HepG2 (cell line): Measurements from ENCODE around the gene THADA. TPM values are rescaled to one million over a fixed set of nuclear protein-coding genes. Genes with fewer than 3 reads are reported as not detected.

Source experiments
- KDM1A ChIP-seq: IDR thresholded peaks from 2 replicates; pipeline ENCODE4 v1.6.1; 2016; ENCODE audit warnings: missing compliant biosample characterization
- KLF13 ChIP-seq: sonication (generic); formaldehyde crosslinking; IDR thresholded peaks from 2 replicates; pipeline ENCODE4 v1.4.0; 2020; ENCODE audit warnings: mild to moderate bottlenecking, missing genetic modification reagents
- MLLT10 ChIP-seq: sonication (generic); formaldehyde crosslinking; IDR thresholded peaks from 2 replicates; pipeline ENCODE4 v1.4.0; 2020; ENCODE audit warnings: missing genetic modification reagents
- RBAK ChIP-seq: sonication (generic); formaldehyde crosslinking; IDR thresholded peaks from 2 replicates; pipeline ENCODE4 v1.5.1; 2020; ENCODE audit warnings: mild to moderate bottlenecking, missing genetic modification reagents
- RNF2 ChIP-seq: fragments of 450-650 bp; conservative IDR thresholded peaks from 2 replicates; pipeline ENCODE4 v1.6.1; 2016; ENCODE audit warnings: low read depth
- SNAPC4 ChIP-seq: sonication (generic); formaldehyde crosslinking; IDR thresholded peaks from 2 replicates; pipeline ENCODE4 v1.4.0; 2020; ENCODE audit warnings: mild to moderate bottlenecking, missing genetic modification reagents
- SP140L ChIP-seq: sonication (generic); formaldehyde crosslinking; IDR thresholded peaks from 2 replicates; pipeline ENCODE4 v1.4.0; 2020; ENCODE audit warnings: missing genetic modification reagents, borderline replicate concordance
- ZBTB4 ChIP-seq: sonication (generic); formaldehyde crosslinking; IDR thresholded peaks from 2 replicates; pipeline ENCODE4 v1.4.0; 2020; ENCODE audit warnings: missing genetic modification reagents, mild to moderate bottlenecking, borderline replicate concordance
- ZNF292 ChIP-seq: sonication (generic); formaldehyde crosslinking; IDR thresholded peaks from 2 replicates; pipeline ENCODE4 v1.8.1; 2022; ENCODE audit warnings: mild to moderate bottlenecking, low read depth, missing genetic modification reagents, borderline replicate concordance
- ZNF543 ChIP-seq: sonication (generic); formaldehyde crosslinking; IDR thresholded peaks from 2 replicates; pipeline ENCODE4 v1.4.0; 2020; ENCODE audit warnings: mild to moderate bottlenecking, missing genetic modification reagents
- ZNF557 ChIP-seq: sonication (generic); formaldehyde crosslinking; IDR thresholded peaks from 2 replicates; pipeline ENCODE4 v1.4.0; 2020; ENCODE audit warnings: missing genetic modification reagents
- ZNF703 ChIP-seq: sonication (generic); formaldehyde crosslinking; IDR thresholded peaks from 2 replicates; pipeline ENCODE4 v1.5.1; 2020; ENCODE audit warnings: missing genetic modification reagents, mild to moderate bottlenecking, moderate library complexity, borderline replicate concordance
- polyA plus RNA-seq, 8 experiments: library from polyadenylated mRNA; depleted of rRNA in 3 of 8; stranded (reverse) in 7 of 8; unstranded in 1 of 8; fragments of >200 nt; fragmentation: Illumina TruSeq in 4 of 8; extraction: Trizol in 4 of 8; gene quantifications; 2 replicates each; pipeline versions ENCODE4 v1.2.1 to v1.2.3, GENCODE V29; 2011 to 2016; ENCODE audit warnings: low read depth in 4 of 8, missing spikeins in 1 of 8, mixed read lengths in 1 of 8; ENCODE audit not compliant: insufficient read depth in 1 of 8
- total RNA-seq, 5 experiments: library from RNA; depleted of rRNA; stranded (reverse); fragments of >200 nt; fragmentation: Illumina TruSeq; extraction: Trizol; gene quantifications; 2 replicates each; pipeline ENCODE4 v1.2.3, GENCODE V29; 2016; ENCODE audit warnings: low read depth in 1 of 5
- TF ChIP-seq, protein P1 (sequence below): sonication (generic); formaldehyde crosslinking; IDR thresholded peaks from 2 replicates; pipeline ENCODE4 v1.4.0; 2020; ENCODE audit warnings: mild to moderate bottlenecking, missing genetic modification reagents
- TF ChIP-seq, protein P2 (sequence below): sonication (generic); formaldehyde crosslinking; IDR thresholded peaks from 2 replicates; pipeline ENCODE4 v1.8.1; 2022; ENCODE audit warnings: low read depth, mild to moderate bottlenecking, missing genetic modification reagents

Gene THADA
- total and polyA plus RNA-seq, 2 of the 13 experiments (the other 11 are each of a cell fraction or from before 2014, with no cell fraction given) = 12.7 to 21.7 TPM

GRCh38 chr2:43226955-43227829, 368.6 kb downstream of the THADA start (continued):
- TF ChIP-seq, protein P1, sequence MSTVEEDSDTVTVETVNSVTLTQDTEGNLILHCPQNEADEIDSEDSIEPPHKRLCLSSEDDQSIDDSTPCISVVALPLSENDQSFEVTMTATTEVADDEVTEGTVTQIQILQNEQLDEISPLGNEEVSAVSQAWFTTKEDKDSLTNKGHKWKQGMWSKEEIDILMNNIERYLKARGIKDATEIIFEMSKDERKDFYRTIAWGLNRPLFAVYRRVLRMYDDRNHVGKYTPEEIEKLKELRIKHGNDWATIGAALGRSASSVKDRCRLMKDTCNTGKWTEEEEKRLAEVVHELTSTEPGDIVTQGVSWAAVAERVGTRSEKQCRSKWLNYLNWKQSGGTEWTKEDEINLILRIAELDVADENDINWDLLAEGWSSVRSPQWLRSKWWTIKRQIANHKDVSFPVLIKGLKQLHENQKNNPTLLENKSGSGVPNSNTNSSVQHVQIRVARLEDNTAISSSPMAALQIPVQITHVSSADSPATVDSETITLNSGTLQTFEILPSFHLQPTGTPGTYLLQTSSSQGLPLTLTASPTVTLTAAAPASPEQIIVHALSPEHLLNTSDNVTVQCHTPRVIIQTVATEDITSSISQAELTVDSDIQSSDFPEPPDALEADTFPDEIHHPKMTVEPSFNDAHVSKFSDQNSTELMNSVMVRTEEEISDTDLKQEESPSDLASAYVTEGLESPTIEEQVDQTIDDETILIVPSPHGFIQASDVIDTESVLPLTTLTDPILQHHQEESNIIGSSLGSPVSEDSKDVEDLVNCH (CRISPR knock-in tag) = no peak
- TF ChIP-seq ZNF292 (CRISPR knock-in tag) = peak; percentile 74
- TF ChIP-seq, protein P2, sequence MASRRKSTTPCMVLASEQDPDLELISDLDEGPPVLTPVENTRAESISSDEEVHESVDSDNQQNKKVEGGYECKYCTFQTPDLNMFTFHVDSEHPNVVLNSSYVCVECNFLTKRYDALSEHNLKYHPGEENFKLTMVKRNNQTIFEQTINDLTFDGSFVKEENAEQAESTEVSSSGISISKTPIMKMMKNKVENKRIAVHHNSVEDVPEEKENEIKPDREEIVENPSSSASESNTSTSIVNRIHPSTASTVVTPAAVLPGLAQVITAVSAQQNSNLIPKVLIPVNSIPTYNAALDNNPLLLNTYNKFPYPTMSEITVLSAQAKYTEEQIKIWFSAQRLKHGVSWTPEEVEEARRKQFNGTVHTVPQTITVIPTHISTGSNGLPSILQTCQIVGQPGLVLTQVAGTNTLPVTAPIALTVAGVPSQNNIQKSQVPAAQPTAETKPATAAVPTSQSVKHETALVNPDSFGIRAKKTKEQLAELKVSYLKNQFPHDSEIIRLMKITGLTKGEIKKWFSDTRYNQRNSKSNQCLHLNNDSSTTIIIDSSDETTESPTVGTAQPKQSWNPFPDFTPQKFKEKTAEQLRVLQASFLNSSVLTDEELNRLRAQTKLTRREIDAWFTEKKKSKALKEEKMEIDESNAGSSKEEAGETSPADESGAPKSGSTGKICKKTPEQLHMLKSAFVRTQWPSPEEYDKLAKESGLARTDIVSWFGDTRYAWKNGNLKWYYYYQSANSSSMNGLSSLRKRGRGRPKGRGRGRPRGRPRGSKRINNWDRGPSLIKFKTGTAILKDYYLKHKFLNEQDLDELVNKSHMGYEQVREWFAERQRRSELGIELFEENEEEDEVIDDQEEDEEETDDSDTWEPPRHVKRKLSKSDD (CRISPR knock-in tag) = peak; percentile 53
- TF ChIP-seq ZNF703 = peak; percentile 85; the same call in 1 of the 2 replicates
- no peak; the same call in 1 of the 2 replicates for TF ChIP-seq RBAK
- TF ChIP-seq KLF13 (CRISPR knock-in tag) = peak; percentile 22; the same call in 1 of the 2 replicates
- peak; percentile 66; the same call in 1 of the 2 replicates for TF ChIP-seq ZNF557 (CRISPR knock-in tag)
- peak; percentile 44; the same call in 1 of the 2 replicates for TF ChIP-seq SNAPC4 (CRISPR knock-in tag)
- no peak for TF ChIP-seq SP140L
- peak; percentile 5; the same call in 1 of the 2 replicates for TF ChIP-seq ZBTB4 (CRISPR knock-in tag)
- peak; percentile 67 for TF ChIP-seq ZNF543 (CRISPR knock-in tag)
- no peak for TF ChIP-seq MLLT10
- no peak; the same call in 1 of the 2 replicates for TF ChIP-seq KDM1A
- TF ChIP-seq RNF2 = peak; percentile 44; the same call in 1 of the 2 replicates
